HT-29 (cell line): ENCODE results near the gene SNX25. TPM values are rescaled to one million over a fixed set of nuclear protein-coding genes. Genes with fewer than 3 reads are reported as not detected.

Experiments
- DNase-seq: peaks from one replicate; pipeline ENCODE4 v3.0.0-alpha.2; 2015; ENCODE audit warnings: low spot score
- total RNA-seq: library from RNA; depleted of rRNA; stranded (reverse); fragments of >200 nt; shearing (Covaris generic); gene quantifications from 2 replicates; pipeline ENCODE4 v1.2.3, GENCODE V29; 2014; rRNA removed

Gene SNX25
- total RNA-seq, 1 experiment from 2014 or later = 3.3 TPM

DNA sequence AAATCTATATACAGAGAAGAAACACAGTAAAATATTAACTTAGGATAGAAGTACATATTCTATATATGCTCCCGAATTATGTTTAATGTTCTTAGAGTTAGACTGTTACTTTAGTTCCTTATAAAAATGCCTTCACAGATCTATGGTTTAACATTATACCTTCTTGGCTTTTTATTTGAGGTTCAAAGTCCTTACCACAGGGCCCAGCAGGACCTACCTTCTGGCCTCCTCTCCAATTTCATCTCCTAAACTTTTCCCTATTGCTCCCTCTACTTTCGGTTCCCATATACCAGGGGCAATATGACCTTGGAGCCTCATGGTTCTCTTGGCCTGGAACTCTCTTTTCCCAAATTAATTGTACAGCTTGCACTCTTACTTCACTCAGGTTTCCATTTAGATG is 199.0 kb downstream of the SNX25 start:
- DNase-seq = no peak

DNA sequence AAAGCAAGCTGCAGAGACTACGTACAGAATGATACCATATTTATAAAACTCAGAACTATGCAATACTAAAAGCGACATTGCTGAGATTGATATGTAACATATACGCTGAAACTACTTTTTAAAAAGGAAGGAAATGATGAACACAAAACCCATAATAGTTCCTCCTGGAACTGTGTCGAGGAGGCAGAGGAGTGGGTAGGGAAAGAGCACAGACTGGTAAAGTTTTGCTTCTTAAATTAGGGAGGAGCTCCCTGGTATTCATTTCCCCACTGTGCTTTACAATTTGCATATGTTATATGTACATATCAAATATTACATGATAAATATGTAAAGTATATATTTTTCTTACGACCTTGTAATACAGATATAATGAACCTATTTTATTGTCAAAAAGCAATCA is 202.5 kb downstream of the SNX25 start:
- no peak for DNase-seq

DNA sequence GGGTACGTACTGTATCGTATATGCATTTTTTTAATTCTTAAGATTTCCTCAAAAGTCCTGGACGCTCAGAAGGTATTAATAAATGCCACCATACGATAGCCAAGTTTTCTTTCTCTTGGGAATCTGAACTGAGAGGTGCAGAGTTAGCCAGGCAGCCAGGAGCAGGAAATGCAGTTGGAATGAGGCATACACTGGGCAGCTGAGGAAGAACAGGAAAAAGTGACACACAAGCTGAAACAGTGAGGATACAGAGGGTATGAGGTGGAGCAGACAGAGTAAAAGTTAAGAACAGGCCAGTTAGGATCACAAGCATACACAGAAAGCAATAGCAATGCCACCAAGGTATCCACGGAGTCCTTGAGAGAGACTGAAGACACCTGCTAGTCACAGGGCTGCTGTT is 203.0 kb downstream of the SNX25 start:
- DNase-seq = no peak

Other genes with a start within 250 kb of the SNX25 start
- not detected in 2 replicates for gene HELT, start 191.1 kb upstream of the SNX25 start, total RNA-seq
- gene SLC25A4, start 66.3 kb upstream of the SNX25 start, total RNA-seq = 11.6 and 12.8 TPM in 2 replicates
- 7.1 and 8.0 TPM in 2 replicates for gene CFAP97, start 5.6 kb upstream of the SNX25 start, total RNA-seq
- gene LRP2BP, start 186.3 kb downstream of the SNX25 start, total RNA-seq = 0.13 and 0.61 TPM in 2 replicates
- gene ANKRD37, start 187.2 kb downstream of the SNX25 start, total RNA-seq = 6.7 and 10.4 TPM in 2 replicates
- gene UFSP2, start 216.4 kb downstream of the SNX25 start, total RNA-seq = 4.5 and 5.2 TPM in 2 replicates